Measurements from ENCODE around the gene HECW1. TPM values are rescaled to one million over a fixed set of nuclear protein-coding genes. Genes with fewer than 3 reads are reported as not detected.

The HECW1 gene
- total RNA-seq, 2 experiments from 2014 or later: not detected

GRCh38 chr7:43114458-43114780 is 2.0 kb downstream of the HECW1 start:
- no peak for ATAC-seq
- intact Hi-C loops (cut with micrococcal nuclease): loop anchor here (10.0 kb wide), 1 partner anchor 170 kb away; no protein-coding TSS in a partner anchor
- DNase-seq: no peak
- H3K4me1 Mint-ChIP-seq (ENCODE audit: low read depth): peaks cover 5% of the 10 kb centered on the region
- no peaks in the 10 kb centered on the region for H3K9me3 Mint-ChIP-seq
- CTCF ChIA-PET: no interaction called here
- H3K36me3 Mint-ChIP-seq (ENCODE audit: low read depth): no peaks in the 10 kb centered on the region
- no peak overlapping the region for H3K27ac Mint-ChIP-seq
- peaks cover 60% of the 10 kb centered on the region for H3K27me3 Mint-ChIP-seq
- H3K4me3 Mint-ChIP-seq: no peak overlapping the region
- no peak for TF ChIP-seq CTCF (IDR thresholded peaks at IDR 0.05)
- POLR2A ChIA-PET: interaction anchor here (0.5 to 1.1 kb wide), 2 partner anchors 8 kb away, joined by 3 read pairs; no protein-coding TSS in a partner anchor

- ChIA-PET CTCF (interaction anchor here (0.7 kb wide), 1 partner anchor 13 kb away, joined by 3 read pairs; no protein-coding TSS in a partner anchor), POLR2A (no interaction called here)
- no peak for TF ChIP-seq CTCF (IDR thresholded peaks at IDR 0.05)
- intact Hi-C loops (cut with micrococcal nuclease): loop anchor here (10.0 kb wide), 1 partner anchor 172 kb away; no protein-coding TSS in a partner anchor
- Mint-ChIP-seq H3K4me1 (ENCODE audit: low read depth) (peaks cover 5% of the 10 kb centered on the region), H3K27ac (no peak overlapping the region), H3K4me3 (no peak overlapping the region), H3K9me3 (no peaks in the 10 kb centered on the region), H3K36me3 (ENCODE audit: low read depth) (no peaks in the 10 kb centered on the region), H3K27me3 (peaks cover 48% of the 10 kb centered on the region)
- ATAC-seq (no peak), DNase-seq (no peak)
These were observed 4.0 kb downstream of the HECW1 start for GRCh38 chr7:43116451-43116850.

- intact Hi-C loops (cut with micrococcal nuclease): loop anchor here (10.0 kb wide), 1 partner anchor 172 kb away; no protein-coding TSS in a partner anchor
- Mint-ChIP-seq H3K4me1 (ENCODE audit: low read depth) (peaks cover 5% of the 10 kb centered on the region), H3K27ac (no peak overlapping the region), H3K9me3 (no peaks in the 10 kb centered on the region), H3K36me3 (ENCODE audit: low read depth) (no peaks in the 10 kb centered on the region), H3K27me3 (peaks cover 46% of the 10 kb centered on the region), H3K4me3 (no peak overlapping the region)
- no peak for TF ChIP-seq CTCF (IDR thresholded peaks at IDR 0.05)
- ChIA-PET CTCF (no interaction called here), POLR2A (no interaction called here)
- ATAC-seq (no peak), DNase-seq (no peak)
These were observed 4.6 kb downstream of the HECW1 start for GRCh38 chr7:43117095-43117494.

GRCh38 chr7:43117861-43118260 is 5.4 kb downstream of the HECW1 start:
- H3K27ac Mint-ChIP-seq: no peak overlapping the region
- H3K4me3 Mint-ChIP-seq: no peak overlapping the region
- TF ChIP-seq CTCF (IDR thresholded peaks at IDR 0.05): no peak
- POLR2A ChIA-PET: no interaction called here
- H3K9me3 Mint-ChIP-seq: no peaks in the 10 kb centered on the region
- DNase-seq (no peak), ATAC-seq (no peak)
- H3K27me3 Mint-ChIP-seq: peaks cover 45% of the 10 kb centered on the region
- no peaks in the 10 kb centered on the region for H3K36me3 Mint-ChIP-seq (ENCODE audit: low read depth)
- intact Hi-C loops (cut with micrococcal nuclease): loop anchor here (10.0 kb wide), 1 partner anchor 173 kb away; no protein-coding TSS in a partner anchor
- peaks cover 5% of the 10 kb centered on the region for H3K4me1 Mint-ChIP-seq (ENCODE audit: low read depth)
- CTCF ChIA-PET: no interaction called here

GRCh38 chr7:43118313-43118712 is 5.9 kb downstream of the HECW1 start:
- H3K4me1 Mint-ChIP-seq (ENCODE audit: low read depth): peaks cover 5% of the 10 kb centered on the region
- no peak for TF ChIP-seq CTCF (IDR thresholded peaks at IDR 0.05)
- H3K4me3 Mint-ChIP-seq: no peak overlapping the region
- no peaks in the 10 kb centered on the region for H3K36me3 Mint-ChIP-seq (ENCODE audit: low read depth)
- H3K27ac Mint-ChIP-seq: no peak overlapping the region
- ChIA-PET POLR2A (interaction anchor here (0.6 kb wide), 1 partner anchor 593 kb away, joined by 3 read pairs; no protein-coding TSS in a partner anchor), CTCF (no interaction called here)
- no peaks in the 10 kb centered on the region for H3K9me3 Mint-ChIP-seq
- peaks cover 45% of the 10 kb centered on the region for H3K27me3 Mint-ChIP-seq
- ATAC-seq (no peak), DNase-seq (no peak)
- intact Hi-C loops (cut with micrococcal nuclease): loop anchor here (10.0 kb wide), 1 partner anchor 174 kb away; no protein-coding TSS in a partner anchor

All from activated CD8-positive, alpha-beta T cell treated with anti-CD3 and anti-CD28 coated beads for 36 hours (primary cell).